EH (cell line): Measurements from ENCODE around the gene NAT16.
"Not testable (repeated sequence)": the region's sequence is repeated elsewhere in the genome, so short reads cannot be mapped to it uniquely, and the experiment has no call there.

ENCODE experiments used
- DNase-seq: peaks from one replicate; pipeline ENCODE4 v3.0.0-alpha.2; 2015; ENCODE audit warnings: low read depth

The NAT16 gene

GRCh38 chr7:101125989-101126650 lies 54.0 kb downstream of the NAT16 start:
- DNase-seq = peak; percentile 84

GRCh38 chr7:101124376-101125056 lies 55.6 kb downstream of the NAT16 start:
- peak; percentile 93 for DNase-seq

- DNase-seq = no peak
Measured at GRCh38 chr7:101123703-101124068, 56.4 kb downstream of the NAT16 start.

GRCh38 chr7:101122933-101123702 lies 57.0 kb downstream of the NAT16 start:
- no peak for DNase-seq

- peak; percentile 100 for DNase-seq
Measured at GRCh38 chr7:101121991-101122932, 57.8 kb downstream of the NAT16 start.

GRCh38 chr7:101121631-101121990 lies 58.5 kb downstream of the NAT16 start:
- DNase-seq = not testable (repeated sequence)
